ENCODE results near the gene TENT5C. TPM values are rescaled to one million over a fixed set of nuclear protein-coding genes. Genes with fewer than 3 reads are reported as not detected.

TENT5C gene
- polyA plus RNA-seq, 1 experiment = 1.9 TPM

GRCh38 chr1:117634631-117635030 is 28.8 kb downstream of the TENT5C start:
- Histone ChIP-seq H3K36me3 (ENCODE audit: control insufficient read depth, insufficient read depth, low read length) (no peaks in the 10 kb centered on the region; the same call in 1 of the 2 replicates), H3K27me3 (ENCODE audit: control insufficient read depth, insufficient read depth, low read length) (peaks cover 5% of the 10 kb centered on the region), H3K4me3 (ENCODE audit: low read depth, low read length) (no peak overlapping the region)
- CTCF ChIA-PET = interaction anchor here (1.1 to 1.7 kb wide), 2 partner anchors 27 to 76 kb away, joined by 3 to 4 read pairs; no protein-coding TSS in a partner anchor
- TF ChIP-seq, protein P1, sequence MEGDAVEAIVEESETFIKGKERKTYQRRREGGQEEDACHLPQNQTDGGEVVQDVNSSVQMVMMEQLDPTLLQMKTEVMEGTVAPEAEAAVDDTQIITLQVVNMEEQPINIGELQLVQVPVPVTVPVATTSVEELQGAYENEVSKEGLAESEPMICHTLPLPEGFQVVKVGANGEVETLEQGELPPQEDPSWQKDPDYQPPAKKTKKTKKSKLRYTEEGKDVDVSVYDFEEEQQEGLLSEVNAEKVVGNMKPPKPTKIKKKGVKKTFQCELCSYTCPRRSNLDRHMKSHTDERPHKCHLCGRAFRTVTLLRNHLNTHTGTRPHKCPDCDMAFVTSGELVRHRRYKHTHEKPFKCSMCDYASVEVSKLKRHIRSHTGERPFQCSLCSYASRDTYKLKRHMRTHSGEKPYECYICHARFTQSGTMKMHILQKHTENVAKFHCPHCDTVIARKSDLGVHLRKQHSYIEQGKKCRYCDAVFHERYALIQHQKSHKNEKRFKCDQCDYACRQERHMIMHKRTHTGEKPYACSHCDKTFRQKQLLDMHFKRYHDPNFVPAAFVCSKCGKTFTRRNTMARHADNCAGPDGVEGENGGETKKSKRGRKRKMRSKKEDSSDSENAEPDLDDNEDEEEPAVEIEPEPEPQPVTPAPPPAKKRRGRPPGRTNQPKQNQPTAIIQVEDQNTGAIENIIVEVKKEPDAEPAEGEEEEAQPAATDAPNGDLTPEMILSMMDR (IDR thresholded peaks at IDR 0.05; ENCODE audit: insufficient read depth, low read depth, low read length) = no peak
- DNase-seq (ENCODE audit: low read depth) = no peak
- POLR2A ChIA-PET = no interaction called here

DNA sequence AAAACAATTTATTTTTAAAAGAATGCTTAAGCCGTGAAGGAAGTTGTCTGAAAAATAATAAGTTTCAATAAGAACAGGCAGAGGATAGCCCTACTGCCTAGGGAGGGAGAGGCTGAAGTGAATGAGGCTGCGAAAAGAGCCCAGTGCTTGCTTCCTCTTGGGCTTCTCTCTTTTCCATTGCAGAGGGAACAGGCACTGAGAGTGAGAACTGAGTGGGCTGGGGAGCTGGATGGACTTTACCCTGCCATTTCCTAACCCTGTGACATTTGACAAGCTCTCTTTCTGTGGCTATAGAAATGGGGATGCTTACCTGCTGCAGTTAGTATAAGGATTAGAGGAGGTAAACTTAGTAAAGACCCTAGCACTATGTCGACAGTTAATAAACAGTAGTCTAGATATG is 30.0 kb downstream of the TENT5C start:
- Histone ChIP-seq H3K27me3 (ENCODE audit: control insufficient read depth, insufficient read depth, low read length) (peaks cover 6% of the 10 kb centered on the region), H3K4me3 (ENCODE audit: low read depth, low read length) (no peak overlapping the region), H3K36me3 (ENCODE audit: control insufficient read depth, insufficient read depth, low read length) (no peaks in the 10 kb centered on the region; the same call in 1 of the 2 replicates)
- POLR2A ChIA-PET = no interaction called here
- CTCF ChIA-PET = interaction anchor here (1.7 kb wide), 1 partner anchor 28 kb away, joined by 4 read pairs; no protein-coding TSS in a partner anchor
- TF ChIP-seq, protein P1 (IDR thresholded peaks at IDR 0.05; ENCODE audit: insufficient read depth, low read depth, low read length) = no peak
- DNase-seq (ENCODE audit: low read depth) = no peak

DNA sequence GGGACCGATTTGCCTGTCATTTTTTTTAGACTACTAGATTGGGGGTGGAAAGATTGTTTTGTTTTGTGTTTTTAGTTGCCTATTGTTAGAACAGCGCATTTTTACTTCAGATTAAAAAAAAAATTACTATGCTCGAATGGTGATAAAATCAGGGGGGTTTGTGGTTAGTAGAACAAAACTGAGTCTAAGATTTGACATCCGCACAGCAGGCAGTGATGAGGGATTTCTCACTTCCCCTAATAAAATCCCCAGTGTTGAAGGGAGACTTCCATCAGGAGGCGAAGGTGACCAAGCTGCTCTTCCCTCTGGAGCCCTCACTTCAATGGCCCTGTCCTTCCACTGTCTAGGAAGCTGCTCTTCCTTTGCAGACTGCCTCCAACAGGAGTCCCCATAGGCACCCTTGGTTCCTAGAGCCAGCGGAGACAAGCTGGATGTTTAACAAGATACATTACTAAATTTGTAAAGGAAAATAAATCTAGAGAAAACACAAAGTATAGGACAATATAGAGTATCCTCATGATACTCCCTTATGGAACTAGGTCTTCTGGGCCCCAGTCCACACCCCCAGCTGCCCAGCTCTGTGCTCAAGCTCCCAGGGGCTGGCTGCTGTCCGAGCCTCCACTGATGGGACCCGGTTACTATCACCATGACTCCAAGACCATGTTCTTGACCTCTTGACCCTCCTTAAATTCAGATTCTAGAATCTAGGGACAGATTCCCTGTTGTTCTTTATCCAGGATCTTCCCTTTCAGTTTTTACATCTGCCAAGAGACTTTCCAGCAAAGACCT is 31.0 kb downstream of the TENT5C start:
- ChIA-PET POLR2A (no interaction called here), CTCF (interaction anchor here (1.3 to 1.6 kb wide), 3 partner anchors 9 to 11 kb away, joined by 3 to 5 read pairs (median 4); no protein-coding TSS in a partner anchor)
- no peak for DNase-seq (ENCODE audit: low read depth)
- H3K27me3 ChIP-seq (ENCODE audit: control insufficient read depth, insufficient read depth, low read length) = peaks cover 9% of the 10 kb centered on the region
- TF ChIP-seq, protein P1 (IDR thresholded peaks at IDR 0.05; ENCODE audit: insufficient read depth, low read depth, low read length) = no peak
- H3K36me3 ChIP-seq (ENCODE audit: control insufficient read depth, insufficient read depth, low read length) = no peaks in the 10 kb centered on the region; the same call in 1 of the 2 replicates
- H3K4me3 ChIP-seq (ENCODE audit: low read depth, low read length) = no peak overlapping the region

- POLR2A ChIA-PET = no interaction called here
- TF ChIP-seq, protein P1 (IDR thresholded peaks at IDR 0.05; ENCODE audit: insufficient read depth, low read depth, low read length) = no peak
- no peak for DNase-seq (ENCODE audit: low read depth)
Observed at GRCh38 chr1:117638141-117638540, 32.3 kb downstream of the TENT5C start.

GRCh38 chr1:117638759-117639158 is 32.9 kb downstream of the TENT5C start:
- TF ChIP-seq, protein P1 (IDR thresholded peaks at IDR 0.05; ENCODE audit: insufficient read depth, low read depth, low read length) = no peak
- Histone ChIP-seq H3K4me3 (ENCODE audit: low read depth, low read length) (no peak overlapping the region), H3K36me3 (ENCODE audit: control insufficient read depth, insufficient read depth, low read length) (no peaks in the 10 kb centered on the region), H3K27me3 (ENCODE audit: control insufficient read depth, insufficient read depth, low read length) (peaks cover 10% of the 10 kb centered on the region)
- ChIA-PET CTCF (no interaction called here), POLR2A (no interaction called here)
- no peak for DNase-seq (ENCODE audit: low read depth)

More at GRCh38 chr1:117638141-117638540, 32.3 kb downstream of the TENT5C start:
- CTCF ChIA-PET = interaction anchor here (1.3 to 1.6 kb wide), 3 partner anchors 8 to 12 kb away, joined by 3 to 5 read pairs (median 4); no protein-coding TSS in a partner anchor
- H3K4me3 ChIP-seq (ENCODE audit: low read depth, low read length) = no peak overlapping the region
- H3K27me3 ChIP-seq (ENCODE audit: control insufficient read depth, insufficient read depth, low read length) = peaks cover 10% of the 10 kb centered on the region
- H3K36me3 ChIP-seq (ENCODE audit: control insufficient read depth, insufficient read depth, low read length) = no peaks in the 10 kb centered on the region; the same call in 1 of the 2 replicates
